ENCODE results near the gene DMKN.

- TF ChIP-seq EZH2 (IDR thresholded peaks at IDR 0.05; ENCODE audit: borderline replicate concordance, low read length) (no peak), CTCF (conservative IDR thresholded peaks at IDR 0.05 in 1 of 2, IDR thresholded peaks at IDR 0.05 in 1 of 2; ENCODE audit: extremely low read depth in 1 of 2, insufficient read depth in 1 of 2, low read depth in 1 of 2, low read length in 2 of 2) (no peak)
Measured at GRCh38 chr19:35461060-35461459, 52.4 kb downstream of the DMKN start.

All from mammary epithelial cell (primary cell).